GM18870 (cell line): ENCODE data around the gene FHIT.

Source experiments
- ATAC-seq: cut with Tn5 transposase; IDR thresholded peaks from one replicate; pipeline ENCODE4 v1.9.1; 2021; ENCODE audit warnings: moderate library complexity; ENCODE audit not compliant: unreplicated experiment

FHIT gene

GRCh38 chr3:60154011-60154410 lies 1097.2 kb downstream of the FHIT start:
- no peak for ATAC-seq

GRCh38 chr3:60153221-60153999 lies 1097.8 kb downstream of the FHIT start:
- ATAC-seq: no peak

- no peak for ATAC-seq
Observed at GRCh38 chr3:60149501-60149900, 1101.8 kb downstream of the FHIT start.

DNA sequence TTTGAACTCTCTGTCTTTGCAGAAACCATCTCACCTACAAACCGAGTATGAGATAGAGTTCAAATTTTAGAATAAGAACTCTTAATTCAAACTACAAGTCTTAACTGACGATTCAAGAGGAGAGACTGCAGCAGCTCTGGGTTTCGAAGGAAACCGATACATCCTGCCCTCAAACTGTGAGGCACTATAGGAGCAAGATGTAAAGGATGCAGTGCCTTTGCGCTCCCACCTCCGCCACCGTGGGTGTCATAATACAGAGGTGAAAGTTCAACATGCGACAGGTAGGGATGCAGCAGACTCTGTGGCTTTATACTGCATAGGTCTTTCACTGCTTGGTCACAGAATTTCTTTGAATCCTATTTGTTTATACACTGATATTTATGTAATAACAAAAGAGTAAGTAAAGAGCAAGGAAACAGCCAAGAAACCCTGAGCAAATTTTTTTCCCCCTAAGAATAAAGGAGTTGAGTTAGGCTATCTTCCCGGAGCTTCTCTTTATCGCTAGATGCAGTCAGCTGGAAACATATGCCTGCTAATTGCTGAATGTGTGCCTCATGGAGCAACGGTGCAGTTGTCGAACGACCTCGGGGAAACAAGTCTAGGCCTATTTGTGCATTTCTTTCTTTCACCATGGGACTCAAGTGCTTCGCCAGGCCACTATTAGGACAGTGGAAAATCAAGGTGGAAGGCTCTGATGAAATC lies 1103.9 kb downstream of the FHIT start:
- ATAC-seq: no peak

- ATAC-seq: no peak
Observed at GRCh38 chr3:60146121-60146520, 1105.1 kb downstream of the FHIT start.

GRCh38 chr3:60144071-60144470 lies 1107.2 kb downstream of the FHIT start:
- ATAC-seq: no peak

DNA sequence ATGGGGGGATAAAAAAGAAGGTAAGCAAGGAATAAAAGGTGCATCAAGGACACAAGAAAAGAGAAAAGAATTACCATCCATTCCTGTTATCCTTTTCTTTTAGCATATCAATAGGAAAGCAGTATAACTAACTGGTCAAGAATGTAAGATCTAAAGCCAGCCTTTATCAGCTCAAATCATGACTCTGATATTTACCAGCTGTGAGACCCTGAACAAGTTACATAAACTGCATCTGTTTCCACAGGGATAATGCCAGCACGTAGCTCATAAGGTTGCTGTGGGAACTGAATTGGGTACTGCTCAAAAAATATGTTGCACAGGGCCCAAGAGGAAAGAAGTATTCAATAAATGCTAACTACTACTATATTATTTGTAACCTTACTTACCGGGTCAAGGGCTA lies 1109.2 kb downstream of the FHIT start:
- ATAC-seq: no peak

GRCh38 chr3:60140160-60140559 lies 1111.1 kb downstream of the FHIT start:
- no peak for ATAC-seq

DNA sequence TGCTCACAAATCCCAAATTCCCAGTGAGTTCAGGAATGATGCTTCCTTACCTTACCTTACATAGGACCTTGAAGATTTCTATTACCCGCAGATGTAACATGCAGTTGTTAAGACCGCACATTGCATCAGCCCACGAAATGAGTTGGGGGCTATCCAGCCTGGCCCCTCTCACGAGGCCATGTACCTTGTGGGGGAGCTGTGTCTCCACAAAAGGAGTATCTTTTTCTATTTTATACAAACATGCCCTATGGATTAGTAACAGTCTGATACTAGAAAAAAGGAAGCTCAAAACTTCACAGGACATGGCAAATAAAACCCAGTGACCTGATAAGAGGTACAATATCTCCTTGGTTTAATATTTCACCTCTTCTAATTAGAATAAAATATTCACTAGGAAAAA lies 1114.7 kb downstream of the FHIT start:
- ATAC-seq: no peak

- ATAC-seq: no peak
Observed at GRCh38 chr3:60135474-60135873, 1115.8 kb downstream of the FHIT start.

- ATAC-seq: no peak
Observed at GRCh38 chr3:60133269-60134162, 1117.7 kb downstream of the FHIT start.

GRCh38 chr3:60131618-60132017 lies 1119.6 kb downstream of the FHIT start:
- no peak for ATAC-seq

GRCh38 chr3:60126511-60127304 lies 1124.5 kb downstream of the FHIT start:
- no peak for ATAC-seq

GRCh38 chr3:60125686-60126085 lies 1125.6 kb downstream of the FHIT start:
- ATAC-seq: no peak

DNA sequence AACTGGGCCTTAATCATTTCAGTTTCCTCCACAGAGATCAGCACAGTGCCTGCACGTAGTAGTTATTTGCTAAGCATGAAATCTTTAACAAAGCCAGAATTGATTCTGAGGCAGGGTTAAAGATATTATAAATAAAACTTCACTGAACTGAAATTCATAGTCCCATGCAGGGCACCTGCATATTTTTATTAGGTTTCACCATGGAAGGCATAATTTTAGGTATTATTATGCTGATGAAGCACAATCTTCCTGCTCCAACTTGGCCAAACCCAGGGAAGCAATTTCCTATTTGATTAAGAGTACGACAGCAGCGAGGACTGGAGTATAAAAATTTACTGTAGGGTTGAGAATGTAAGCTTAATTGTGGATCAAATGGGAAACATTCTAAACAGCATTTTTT lies 1131.0 kb downstream of the FHIT start:
- no peak for ATAC-seq

DNA sequence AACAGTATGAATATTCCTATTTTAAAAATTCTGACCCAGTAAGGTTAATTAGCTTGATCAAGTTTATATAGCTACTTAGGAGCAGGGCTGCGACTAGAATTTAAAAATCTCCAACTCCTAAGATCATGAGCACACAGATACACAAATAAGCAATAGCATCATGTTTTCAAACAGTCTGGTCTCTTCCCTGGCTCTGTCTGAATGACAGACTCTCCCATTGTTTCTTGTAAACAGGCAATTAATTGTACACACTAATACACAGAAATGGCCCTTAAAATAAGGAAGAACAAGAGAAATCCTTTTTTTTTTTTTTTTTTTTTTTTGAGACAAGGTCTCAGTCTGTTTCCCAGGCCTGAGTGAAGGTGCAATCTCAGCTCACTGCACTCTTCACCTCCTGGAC lies 1137.1 kb downstream of the FHIT start:
- no peak for ATAC-seq

DNA sequence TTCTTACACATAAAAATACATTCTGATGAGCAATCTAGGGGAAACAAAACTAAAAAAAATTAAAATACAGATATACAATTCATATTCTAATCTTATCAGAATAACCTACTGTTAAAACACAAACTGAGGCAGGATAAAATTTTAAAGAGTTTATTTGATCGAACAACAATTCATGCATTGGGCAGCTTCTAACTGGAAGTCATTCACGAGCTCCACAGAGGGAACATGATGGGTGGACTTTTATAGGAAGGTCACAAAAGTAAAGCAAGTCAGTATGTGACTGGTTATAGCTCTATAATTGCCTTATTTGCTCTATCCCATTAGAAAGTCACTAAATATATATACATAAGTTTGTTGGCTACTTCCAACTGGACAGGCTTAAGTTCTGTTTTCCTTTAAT lies 1144.0 kb downstream of the FHIT start:
- no peak for ATAC-seq

- ATAC-seq: no peak
Observed at GRCh38 chr3:60102154-60102553, 1149.1 kb downstream of the FHIT start.

DNA sequence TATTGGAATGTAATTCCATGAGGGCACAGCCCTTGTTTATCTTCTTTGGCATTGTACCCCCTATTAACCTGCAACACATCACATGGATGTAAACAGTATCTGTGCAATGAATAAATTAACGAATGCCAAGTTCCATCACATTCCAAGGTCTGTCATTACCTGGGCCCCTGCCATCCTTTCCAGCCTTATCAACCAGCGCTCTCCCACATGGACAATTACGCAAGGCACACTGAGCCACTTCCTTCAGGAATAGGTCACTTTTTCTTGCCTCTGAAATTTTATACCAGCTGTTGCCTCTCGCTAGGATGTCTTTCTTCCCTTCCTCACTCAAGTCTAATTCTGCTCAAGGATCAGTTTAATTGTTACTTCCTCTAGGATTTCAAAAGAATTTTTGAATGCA lies 1149.6 kb downstream of the FHIT start:
- ATAC-seq: no peak

DNA sequence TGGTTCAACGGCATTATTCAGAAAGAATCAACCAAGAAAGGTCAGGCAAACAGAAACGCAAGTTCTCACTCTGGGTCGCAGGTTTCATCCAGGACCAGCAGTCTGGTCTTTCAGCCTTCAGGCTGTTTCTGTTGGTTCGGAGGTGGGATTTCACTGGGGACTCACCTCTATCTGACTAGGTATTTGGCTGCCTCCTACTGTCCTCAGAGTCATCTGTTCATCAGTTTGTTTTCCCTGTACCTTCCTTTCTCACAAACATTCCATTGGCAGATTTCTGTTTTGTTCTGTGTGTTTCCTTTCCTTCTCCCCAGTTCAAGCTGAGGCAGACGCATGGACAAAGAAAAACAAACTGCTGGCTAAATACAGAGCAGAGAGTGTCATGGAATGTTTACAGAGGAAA lies 1154.8 kb downstream of the FHIT start:
- no peak for ATAC-seq

DNA sequence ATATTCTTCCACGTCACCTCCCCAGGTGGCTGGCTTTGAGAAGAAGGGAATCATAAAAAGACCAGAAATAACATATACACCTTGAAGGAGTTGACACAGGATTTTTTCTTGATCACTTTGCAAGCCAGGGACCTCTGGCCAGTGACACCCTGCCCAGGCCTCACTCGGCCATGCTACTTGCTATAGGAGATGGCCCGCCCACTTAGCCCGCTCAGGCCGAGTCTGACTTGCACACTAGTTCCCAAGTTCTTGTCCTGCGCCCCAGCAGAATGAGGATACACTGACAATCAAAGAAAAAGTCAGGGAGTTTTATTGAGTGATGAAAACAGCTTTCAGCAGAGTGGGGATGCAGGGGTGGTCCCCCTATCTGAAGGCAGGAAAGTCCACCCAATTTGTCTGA lies 1155.3 kb downstream of the FHIT start:
- ATAC-seq: no peak
